D721Med (cell line): ENCODE data around the gene DLG3.
A peak's percentile ranks its signal among the peaks of the same experiment; 100 is the strongest.

Experiments used
- DNase-seq: peaks from one replicate; pipeline ENCODE4 v3.0.0; 2011; ENCODE audit warnings: low spot score; ENCODE audit not compliant: insufficient read length
- FAIRE-seq: peaks from 2 replicates; lab custom pipeline; 2011; peaks lifted over from hg19 to GRCh38; lab: Jason Lieb, UNC
- CTCF ChIP-seq: IDR thresholded peaks from 2 replicates; pipeline ENCODE4 v1.5.1; 2012; ENCODE audit warnings: mild to moderate bottlenecking, control low read depth; ENCODE audit not compliant: insufficient read depth; ENCODE audit errors: missing control alignments

Gene DLG3

GRCh38 chrX:70429759-70430158 lies 14.9 kb upstream of the DLG3 start:
- FAIRE-seq (no peak), DNase-seq (no peak)
- no peak for TF ChIP-seq CTCF

- FAIRE-seq, result peak; percentile 60
- DNase-seq, result no peak
- TF ChIP-seq CTCF, result no peak
These were observed 11.4 kb upstream of the DLG3 start for GRCh38 chrX:70432936-70433847.

- peak; percentile 61 for TF ChIP-seq CTCF
- no peak for DNase-seq
- FAIRE-seq, result no peak
These were observed 10.7 kb upstream of the DLG3 start for GRCh38 chrX:70433848-70434351.

- DNase-seq, result peak; percentile 67
- no peak for TF ChIP-seq CTCF
- FAIRE-seq, result no peak
These were observed 10.2 kb upstream of the DLG3 start for GRCh38 chrX:70434352-70434866.

- no peak for TF ChIP-seq CTCF
- FAIRE-seq (no peak), DNase-seq (no peak)
These were observed 9.6 kb upstream of the DLG3 start for GRCh38 chrX:70434914-70435586.

- DNase-seq, result no peak
- no peak for FAIRE-seq
- TF ChIP-seq CTCF, result no peak
These were observed 8.3 kb upstream of the DLG3 start for GRCh38 chrX:70436343-70436742.
